PC-3 (cell line): ENCODE data around the gene ADM2. TPM values are rescaled to one million over a fixed set of nuclear protein-coding genes. Genes with fewer than 3 reads are reported as not detected.

Experiments used
- ATAC-seq: fragments of 200-7000 bp; cut with Tn5 transposase; 2 replicates; pipeline ENCODE4 v1.9.1; 2020; ENCODE audit warnings: mild to moderate bottlenecking, moderate library complexity
- BruUV-seq: library from RNA; stranded (reverse); fragments of 400-500 nt; replicated peaks from 2 replicates; lab custom pipeline; 2021; lab: Mats Ljungman, UMichigan
- CTCF ChIA-PET: fragments of 300-600 bp; sonication (Branson Sonifier 250); formaldehyde crosslinking; loops from one replicate; lab custom pipeline; 2022; ENCODE audit warnings: antibody characterized with exemption; lab: Charles Lee
- POLR2A ChIA-PET: fragments of 300-600 bp; sonication (Branson Sonifier 250); formaldehyde crosslinking; loops from one replicate; lab custom pipeline; 2022; ENCODE audit warnings: antibody characterized with exemption; ENCODE audit not compliant: unreplicated experiment; lab: Charles Lee
- DNase-seq: peaks from one replicate; pipeline ENCODE4 v3.0.0-alpha.2; 2015
- H2AFZ ChIP-seq: fragments of 300-600 bp; sonication (generic); 2 replicates; pipeline ENCODE4 v1.6.0; 2016; ENCODE audit warnings: antibody characterized with exemption, low read length
- H3F3A ChIP-seq: fragments of 300-600 bp; sonication (generic); one replicate; pipeline ENCODE4 v1.6.0; 2017; ENCODE audit warnings: antibody characterized with exemption, low read length, control low read depth, mild to moderate bottlenecking; ENCODE audit not compliant: unreplicated experiment
- H3K27ac ChIP-seq: fragments of 300-600 bp; sonication (generic); 2 replicates; pipeline ENCODE4 v1.5.1; 2016; ENCODE audit warnings: mild to moderate bottlenecking, low read length
- H3K27me3 ChIP-seq: fragments of 300-600 bp; sonication (generic); 2 replicates; pipeline ENCODE4 v1.6.1; 2016; ENCODE audit warnings: low read length, mixed read lengths
- H3K36me3 ChIP-seq: fragments of 300-600 bp; sonication (generic); 2 replicates; pipeline ENCODE4 v1.6.1; 2016; ENCODE audit warnings: low read depth, mixed run types, low read length, mixed read lengths
- H3K4me1 ChIP-seq: fragments of 300-600 bp; sonication (generic); 2 replicates; pipeline ENCODE4 v1.5.1; 2016; ENCODE audit warnings: low read length; ENCODE audit not compliant: insufficient read depth
- H3K4me2 ChIP-seq: fragments of 300-600 bp; sonication (generic); 2 replicates; pipeline ENCODE4 v1.6.0; 2016; ENCODE audit warnings: low read length
- H3K4me3 ChIP-seq: fragments of 300-600 bp; sonication (generic); 2 replicates; pipeline ENCODE4 v1.5.1; 2016; ENCODE audit warnings: mild to moderate bottlenecking, low read length, mixed read lengths
- H3K79me2 ChIP-seq: fragments of 300-600 bp; sonication (generic); 2 replicates; pipeline ENCODE4 v1.6.1; 2017; ENCODE audit warnings: low read length, mixed read lengths
- H3K9ac ChIP-seq: fragments of 300-600 bp; sonication (generic); 2 replicates; pipeline ENCODE4 v1.6.0; 2016; ENCODE audit warnings: mild to moderate bottlenecking, low read length
- H3K9me2 ChIP-seq: fragments of 300-600 bp; sonication (generic); replicated peaks from 2 replicates; pipeline ENCODE4 v1.6.1; 2016; ENCODE audit warnings: mixed run types, low read length, mixed read lengths
- H3K9me3 ChIP-seq: fragments of 300-600 bp; sonication (generic); 2 replicates; pipeline ENCODE4 v1.6.1; 2016; ENCODE audit warnings: low read length, mixed read lengths
- H4K20me1 ChIP-seq: fragments of 300-600 bp; sonication (generic); 2 replicates; pipeline ENCODE4 v1.6.1; 2016; ENCODE audit warnings: low read length, mixed read lengths
- EZH2 ChIP-seq: fragments of 300-600 bp; sonication (generic); IDR thresholded peaks from one replicate; pipeline ENCODE4 v1.6.1; 2017; ENCODE audit warnings: antibody characterized with exemption, mild to moderate bottlenecking, low read length; ENCODE audit not compliant: unreplicated experiment
- EZH2phosphoT487 ChIP-seq: fragments of 300-600 bp; sonication (generic); IDR thresholded peaks from 2 replicates; pipeline ENCODE4 v1.6.1; 2018; ENCODE audit warnings: mild to moderate bottlenecking, antibody characterized with exemption, low read length, borderline replicate concordance
- intact Hi-C: fragments of 100-400 bp; cut with micrococcal nuclease; formaldehyde crosslinking; loops from 2 replicates; pipeline ENCODE4 v1.9.0; 2023
- total RNA-seq: library from RNA; depleted of rRNA; stranded (reverse); fragments of >200 nt; gene quantifications from 2 replicates; pipeline ENCODE4 v1.2.3, GENCODE V29; 2014
- TF ChIP-seq, protein P1 (sequence below): fragments of 300-600 bp; sonication (generic); conservative IDR thresholded peaks from 2 replicates; pipeline ENCODE4 v1.5.1; 2017; ENCODE audit warnings: antibody characterized with exemption, low read depth, mild to moderate bottlenecking, low read length

Gene ADM2
- total RNA-seq, 1 experiment from 2014 or later: 1.8 TPM

DNA sequence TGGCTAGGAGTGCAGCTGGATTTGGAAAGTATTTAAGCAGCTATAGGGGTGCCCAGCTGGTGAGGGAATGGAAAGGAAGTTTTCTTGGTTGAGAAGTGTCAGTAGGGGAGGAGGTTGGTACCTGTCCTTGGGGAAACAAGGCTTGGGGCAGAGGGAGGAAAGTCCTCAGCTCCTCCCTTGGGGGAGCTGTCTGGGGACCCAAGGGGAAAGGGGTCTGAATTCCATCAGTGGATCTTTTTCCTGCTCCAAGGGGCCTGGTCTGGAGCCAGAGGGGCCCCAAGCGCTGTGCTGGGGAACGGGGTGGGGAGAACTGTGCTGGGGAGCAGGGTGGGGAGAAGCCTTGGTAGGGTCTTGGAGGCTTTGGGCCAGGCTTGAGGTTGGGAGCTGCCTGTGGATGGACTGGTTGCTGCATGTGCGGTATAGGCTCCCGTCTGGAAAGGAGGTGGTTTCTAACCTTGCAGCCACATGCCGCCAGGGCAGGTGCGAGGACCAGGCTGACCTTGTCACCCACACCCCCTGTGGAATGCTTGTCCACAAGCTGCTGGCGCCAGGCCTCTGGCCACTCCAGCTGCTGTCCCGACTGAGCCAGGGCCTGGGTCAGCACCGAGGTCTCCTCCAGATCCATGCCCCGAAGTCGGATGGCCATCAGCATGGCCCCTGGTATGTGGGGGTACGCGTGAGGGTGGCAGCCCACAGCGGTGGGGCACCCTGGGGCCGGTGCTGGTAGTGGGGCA is 47.5 kb downstream of the ADM2 start:
- no peaks in the 10 kb centered on the region for H3F3A ChIP-seq
- no peak overlapping the region for H2AFZ ChIP-seq
- DNase-seq (no peak), ATAC-seq (no peak)
- ChIA-PET CTCF (no interaction called here), POLR2A (no interaction called here)
- H3K4me3 ChIP-seq: no peak overlapping the region
- no peaks in the 10 kb centered on the region for H3K27me3 ChIP-seq
- H3K9me2 ChIP-seq: no peaks in the 10 kb centered on the region
- no peaks in the 10 kb centered on the region for H3K9me3 ChIP-seq
- H3K36me3 ChIP-seq: no peaks in the 10 kb centered on the region
- H3K4me2 ChIP-seq: 0 out of 2 replicates have a peak overlapping the region, but pooled peaks have one; percentile 100
- H3K4me1 ChIP-seq: peaks cover 17% of the 10 kb centered on the region; the same call in 1 of the 2 replicates
- no TSS peak for BruUV-seq
- peaks cover 18% of the 10 kb centered on the region for H3K79me2 ChIP-seq
- no peak overlapping the region for H3K9ac ChIP-seq
- no peaks in the 10 kb centered on the region; the same call in 1 of the 2 replicates for H4K20me1 ChIP-seq
- H3K27ac ChIP-seq: no peak overlapping the region
- intact Hi-C loops: loop anchor here (5.0 kb wide), 2 partner anchors 33 to 93 kb away; partner anchors contain the start of gene SYCE3
- TF ChIP-seq, protein P1, sequence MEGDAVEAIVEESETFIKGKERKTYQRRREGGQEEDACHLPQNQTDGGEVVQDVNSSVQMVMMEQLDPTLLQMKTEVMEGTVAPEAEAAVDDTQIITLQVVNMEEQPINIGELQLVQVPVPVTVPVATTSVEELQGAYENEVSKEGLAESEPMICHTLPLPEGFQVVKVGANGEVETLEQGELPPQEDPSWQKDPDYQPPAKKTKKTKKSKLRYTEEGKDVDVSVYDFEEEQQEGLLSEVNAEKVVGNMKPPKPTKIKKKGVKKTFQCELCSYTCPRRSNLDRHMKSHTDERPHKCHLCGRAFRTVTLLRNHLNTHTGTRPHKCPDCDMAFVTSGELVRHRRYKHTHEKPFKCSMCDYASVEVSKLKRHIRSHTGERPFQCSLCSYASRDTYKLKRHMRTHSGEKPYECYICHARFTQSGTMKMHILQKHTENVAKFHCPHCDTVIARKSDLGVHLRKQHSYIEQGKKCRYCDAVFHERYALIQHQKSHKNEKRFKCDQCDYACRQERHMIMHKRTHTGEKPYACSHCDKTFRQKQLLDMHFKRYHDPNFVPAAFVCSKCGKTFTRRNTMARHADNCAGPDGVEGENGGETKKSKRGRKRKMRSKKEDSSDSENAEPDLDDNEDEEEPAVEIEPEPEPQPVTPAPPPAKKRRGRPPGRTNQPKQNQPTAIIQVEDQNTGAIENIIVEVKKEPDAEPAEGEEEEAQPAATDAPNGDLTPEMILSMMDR: no peak
- no peak for TF ChIP-seq EZH2
- TF ChIP-seq EZH2phosphoT487: no peak

DNA sequence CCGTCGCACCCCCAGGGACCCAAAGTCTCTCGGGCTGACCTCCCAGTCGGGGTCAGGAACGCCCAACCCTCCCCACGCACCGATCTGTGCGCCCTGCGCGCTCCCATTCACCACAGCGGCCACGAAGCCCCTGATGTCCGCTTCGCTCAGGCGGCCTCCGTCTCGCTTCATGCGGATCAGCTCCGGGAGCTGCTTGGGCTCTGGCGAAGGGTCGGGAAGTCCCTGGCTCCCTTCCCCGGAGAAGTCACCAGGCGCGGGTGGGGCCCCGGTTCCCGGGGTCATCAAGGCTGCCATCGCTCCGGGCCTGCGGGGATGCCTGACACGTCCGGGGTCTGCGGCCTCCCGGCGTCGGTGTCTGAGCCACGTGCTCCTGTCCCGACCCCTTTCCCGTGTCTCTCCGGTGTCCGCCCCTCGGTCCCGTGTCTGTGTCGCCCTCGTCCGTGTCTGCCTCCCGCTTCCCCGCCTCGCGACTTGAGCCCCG is 48.1 kb downstream of the ADM2 start:
- H3K27ac ChIP-seq: no peak overlapping the region
- peak overlapping the region; percentile 100 for H3K4me2 ChIP-seq
- no peaks in the 10 kb centered on the region for H4K20me1 ChIP-seq
- ChIA-PET POLR2A (no interaction called here), CTCF (no interaction called here)
- DNase-seq (no peak), ATAC-seq (no peak)
- intact Hi-C loops: loop anchor here (5.0 kb wide), 2 partner anchors 33 to 93 kb away; partner anchors contain the start of gene SYCE3
- peaks cover 11% of the 10 kb centered on the region for H3K79me2 ChIP-seq
- H3K9ac ChIP-seq: peak overlapping the region; percentile 90; the same call in 1 of the 2 replicates
- TF ChIP-seq EZH2: no peak
- no peak for TF ChIP-seq EZH2phosphoT487
- TF ChIP-seq, protein P1: no peak
- TSS peak; percentile 23 for BruUV-seq
- no peaks in the 10 kb centered on the region for H3K9me3 ChIP-seq
- no peaks in the 10 kb centered on the region for H3K27me3 ChIP-seq
- H3K4me3 ChIP-seq: peak overlapping the region; percentile 78; the same call in 1 of the 2 replicates
- peak overlapping the region; percentile 81; the same call in 1 of the 2 replicates for H2AFZ ChIP-seq
- no peaks in the 10 kb centered on the region for H3K36me3 ChIP-seq
- H3K9me2 ChIP-seq: no peaks in the 10 kb centered on the region
- peaks cover 12% of the 10 kb centered on the region; the same call in 1 of the 2 replicates for H3K4me1 ChIP-seq
- H3F3A ChIP-seq: no peaks in the 10 kb centered on the region
